CD4-positive, alpha-beta T cell treated with Interleukin-12 subunit alpha and Interleukin-12 subunit beta, for 1 hour (primary cell): ENCODE measurements around the gene BRINP3.

Source experiments
- DNase-seq: peaks from one replicate; pipeline ENCODE4 v3.0.0-alpha.2; 2020

The BRINP3 gene

GRCh38 chr1:190444464-190444863, 33.2 kb downstream of the BRINP3 start:
- DNase-seq = no peak

DNA sequence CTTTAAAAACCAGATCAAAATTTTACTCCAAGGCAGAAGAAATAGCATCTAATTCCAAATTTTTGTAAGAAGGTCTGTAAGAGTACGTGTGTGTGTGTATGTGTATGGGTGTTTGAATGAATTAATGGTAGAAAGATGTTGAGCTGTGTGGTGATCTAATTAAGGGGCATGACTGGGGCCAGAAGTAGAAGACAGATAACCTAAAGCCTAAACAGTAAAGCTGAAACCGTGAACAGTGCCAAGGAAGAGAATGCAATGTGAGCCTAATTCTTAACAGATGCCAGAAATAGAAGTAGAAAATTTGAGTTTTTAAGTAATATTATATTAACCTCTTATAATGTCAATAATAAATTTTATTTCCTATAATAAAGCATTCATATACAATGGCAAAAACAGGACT, 38.2 kb downstream of the BRINP3 start:
- no peak for DNase-seq

- no peak for DNase-seq
Observed at GRCh38 chr1:190436615-190437014, 41.0 kb downstream of the BRINP3 start.

DNA sequence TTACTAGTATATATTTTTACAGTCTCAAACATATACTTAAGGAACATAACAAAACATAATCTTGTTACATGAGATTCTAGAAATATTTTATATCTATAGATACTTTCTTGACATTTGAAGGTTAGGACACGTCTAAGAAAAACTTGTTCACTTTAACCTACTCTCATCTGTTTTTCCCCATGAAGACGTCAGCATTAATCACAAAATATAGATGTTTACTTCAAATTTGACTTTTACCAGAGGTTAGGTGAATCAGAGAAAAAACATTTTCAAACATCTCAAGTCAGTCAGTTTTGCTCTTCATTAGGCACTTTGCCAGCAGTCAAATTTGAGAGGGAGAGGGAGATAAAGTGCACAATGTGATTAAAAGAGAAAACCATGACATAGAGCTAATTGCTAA, 47.7 kb downstream of the BRINP3 start:
- no peak for DNase-seq

GRCh38 chr1:190429141-190429540, 48.5 kb downstream of the BRINP3 start:
- no peak for DNase-seq

GRCh38 chr1:190416239-190416638, 61.4 kb downstream of the BRINP3 start:
- no peak for DNase-seq

- no peak for DNase-seq
Observed at GRCh38 chr1:190413142-190413541, 64.5 kb downstream of the BRINP3 start.

DNA sequence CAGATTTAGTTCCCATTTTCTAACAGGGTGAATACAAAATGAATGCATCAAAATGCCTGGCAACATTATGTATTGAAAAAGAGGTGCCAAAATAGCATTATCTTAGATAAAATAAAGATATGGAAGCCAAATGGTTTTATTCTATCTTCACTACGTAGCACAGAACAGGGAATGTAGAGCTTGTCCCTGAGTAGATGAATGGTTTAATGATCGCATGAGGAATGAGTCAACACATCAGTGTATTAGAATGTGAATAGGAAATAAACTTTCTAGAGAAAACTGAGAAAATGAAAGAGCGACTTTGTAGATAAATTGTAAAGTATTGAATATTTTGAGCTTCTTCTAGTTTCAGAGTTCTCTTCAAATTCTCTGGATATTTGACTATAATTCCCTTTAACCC, 74.3 kb downstream of the BRINP3 start:
- DNase-seq = no peak

DNA sequence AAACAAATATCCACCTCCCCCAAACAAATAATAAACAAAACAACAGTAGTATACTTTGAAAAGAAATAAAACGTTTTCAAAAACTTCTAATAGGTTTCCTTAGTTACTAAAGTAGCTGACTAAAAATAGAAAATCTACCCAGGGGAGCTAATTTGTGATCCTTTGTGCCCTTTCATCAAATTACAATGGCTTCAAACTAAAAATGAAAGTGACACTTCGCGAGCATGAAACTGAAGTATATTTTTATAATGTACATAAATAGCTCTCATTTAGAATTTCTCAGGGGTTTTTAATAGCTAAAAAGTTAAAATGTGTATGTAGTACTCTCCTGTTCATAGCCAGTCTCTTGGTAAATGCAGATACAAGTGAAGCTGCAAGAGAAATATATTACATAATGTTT, 78.4 kb downstream of the BRINP3 start:
- DNase-seq = no peak

DNA sequence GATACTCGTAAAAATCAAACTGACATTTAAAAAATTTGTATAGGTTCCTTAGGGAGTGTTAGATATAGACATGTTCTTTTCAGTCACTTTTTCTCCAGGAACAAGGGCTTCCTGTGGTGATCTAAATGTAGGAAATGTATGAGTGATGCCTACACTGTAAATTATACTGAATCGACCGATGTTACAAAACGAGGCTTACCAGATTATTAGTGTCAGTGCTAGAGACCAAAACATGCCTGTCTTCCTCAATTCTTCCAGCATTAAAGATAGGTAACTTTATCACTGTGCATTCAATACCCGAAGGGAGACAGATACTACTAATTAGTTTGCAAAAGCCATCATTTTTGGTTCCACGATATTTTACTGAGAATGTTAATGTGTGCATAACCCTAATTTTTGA, 86.1 kb downstream of the BRINP3 start:
- no peak for DNase-seq

DNA sequence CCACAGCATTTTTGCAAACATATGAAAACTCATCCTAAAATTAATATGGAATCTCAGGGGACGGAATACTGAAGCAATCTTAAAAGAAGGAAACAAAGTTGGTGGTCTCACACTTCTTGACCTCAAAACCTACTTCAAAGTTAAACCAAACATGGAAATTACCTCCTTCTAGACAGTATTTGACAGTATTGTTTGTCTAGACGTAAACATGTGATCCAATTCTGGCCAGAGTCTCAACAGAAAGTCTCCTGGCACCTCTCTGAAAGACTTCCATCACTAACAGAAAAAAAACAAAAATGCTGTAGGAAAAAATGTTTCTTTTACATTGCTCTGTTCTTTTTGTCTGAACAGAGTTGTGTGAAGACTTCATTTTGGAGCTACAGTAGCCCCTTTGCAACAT, 99.7 kb downstream of the BRINP3 start:
- no peak for DNase-seq

- no peak for DNase-seq
Observed at GRCh38 chr1:190377294-190377693, 100.4 kb downstream of the BRINP3 start.

GRCh38 chr1:190376044-190376443, 101.6 kb downstream of the BRINP3 start:
- no peak for DNase-seq

DNA sequence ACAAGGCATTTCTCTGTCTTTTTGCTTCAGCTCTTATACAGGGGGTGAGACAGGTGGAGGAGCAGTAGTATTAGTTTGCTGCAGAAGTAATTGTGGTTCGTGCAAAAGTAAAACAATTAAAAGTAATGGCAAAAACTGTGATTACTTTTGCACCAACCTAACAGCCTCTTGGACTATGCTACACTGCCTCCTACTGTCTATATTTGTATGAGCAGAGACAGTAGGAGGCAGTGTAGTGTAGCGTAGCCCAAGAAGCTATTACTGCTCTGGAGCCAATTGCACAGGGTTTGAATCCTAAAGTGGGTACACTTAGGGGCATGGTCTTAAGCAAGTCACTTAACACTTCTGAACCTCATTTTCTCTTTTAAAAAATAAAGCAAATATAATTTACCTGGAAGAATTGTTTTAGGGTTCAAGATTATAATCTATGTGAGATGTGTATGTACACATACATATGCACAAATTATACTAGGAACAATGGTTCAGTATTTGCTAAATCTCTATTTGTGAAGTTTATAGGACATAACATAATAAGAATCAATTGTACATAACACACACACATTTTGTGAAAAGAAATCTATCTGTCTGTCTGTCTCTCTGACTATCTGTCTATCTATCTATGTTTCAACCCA, 103.8 kb downstream of the BRINP3 start:
- no peak for DNase-seq

- DNase-seq = no peak
Observed at GRCh38 chr1:190367200-190367599, 110.5 kb downstream of the BRINP3 start.

DNA sequence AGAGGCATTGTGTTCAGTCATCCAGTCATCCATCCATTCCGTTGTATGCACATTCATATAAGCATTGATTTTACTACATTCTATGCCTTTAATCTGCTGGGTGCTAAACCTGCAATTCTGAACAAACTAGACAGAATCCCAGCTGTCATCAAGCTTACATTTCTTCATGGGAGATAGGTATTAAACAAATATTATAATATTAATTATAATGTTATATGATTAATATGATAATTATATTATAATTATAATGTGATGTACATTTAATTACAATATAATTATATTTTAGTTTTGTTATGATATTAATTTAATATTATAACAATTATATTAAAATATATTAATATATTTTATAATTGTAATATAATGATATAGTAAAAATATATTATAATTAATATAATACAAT, 112.4 kb downstream of the BRINP3 start:
- DNase-seq = no peak

DNA sequence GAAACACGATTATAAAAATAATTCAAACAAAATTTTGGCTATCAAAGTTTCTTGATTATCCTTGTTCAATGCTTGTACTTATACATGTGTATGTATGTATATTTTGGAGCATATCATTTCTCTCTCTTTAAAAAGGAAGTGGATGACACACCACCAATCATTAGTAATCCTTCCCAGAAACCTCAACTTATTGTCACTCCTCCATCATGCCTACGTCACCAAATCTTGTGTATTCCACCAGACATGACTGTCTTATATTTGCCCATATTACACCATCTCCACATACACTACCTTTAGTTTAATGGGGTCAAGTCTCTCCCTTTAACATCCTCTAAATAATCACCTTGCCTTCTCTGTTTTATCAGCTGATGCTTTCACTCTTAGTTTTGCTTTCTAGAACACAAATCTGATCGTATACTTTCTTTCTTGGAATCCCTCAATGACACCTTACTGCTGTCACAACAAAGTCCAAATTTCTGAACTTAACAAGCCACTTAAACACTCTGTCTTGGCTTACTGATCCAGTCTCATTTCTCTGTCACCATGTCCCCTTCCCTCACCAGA, 124.0 kb downstream of the BRINP3 start:
- no peak for DNase-seq

DNA sequence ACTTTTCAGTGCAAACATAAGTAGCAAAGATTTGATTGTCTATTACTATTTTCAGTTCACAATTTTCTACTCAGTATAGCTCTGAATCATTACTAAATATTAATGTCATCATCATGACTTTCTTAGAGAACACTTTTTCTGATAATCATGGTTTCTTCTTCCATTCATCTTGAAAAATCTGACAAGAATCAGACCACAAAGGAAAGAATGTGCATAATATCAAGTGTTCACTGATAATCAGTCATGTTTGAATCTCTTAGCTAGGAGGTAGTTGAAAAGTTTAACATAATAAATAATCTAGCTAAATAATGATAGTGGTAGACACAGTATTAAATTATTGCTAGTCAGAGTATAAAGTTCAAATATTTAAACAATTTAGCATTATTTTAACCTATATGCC, 133.2 kb downstream of the BRINP3 start:
- no peak for DNase-seq

DNA sequence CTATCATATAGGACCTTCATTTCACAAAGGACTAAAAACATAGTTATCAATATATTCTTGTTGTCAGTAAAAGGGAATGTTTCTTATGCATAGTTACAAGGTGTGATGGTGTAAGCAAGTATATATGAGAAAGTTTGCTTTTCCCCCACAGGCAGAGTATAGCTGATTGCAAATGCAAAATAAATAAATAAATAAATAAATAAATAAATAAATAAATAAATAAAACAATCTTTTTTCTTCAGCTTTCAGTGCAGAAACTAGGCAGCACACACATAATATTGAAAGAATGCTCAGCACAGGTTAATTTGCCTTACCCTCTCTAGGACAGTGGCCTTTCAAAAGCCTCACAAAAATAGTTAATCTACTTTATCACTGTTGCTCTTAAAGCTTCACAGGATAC, 138.8 kb downstream of the BRINP3 start:
- DNase-seq = no peak

- no peak for DNase-seq
Observed at GRCh38 chr1:190328871-190329270, 148.8 kb downstream of the BRINP3 start.

- DNase-seq = no peak
Observed at GRCh38 chr1:190328361-190328760, 149.3 kb downstream of the BRINP3 start.

- DNase-seq = no peak
Observed at GRCh38 chr1:190327271-190327670, 150.4 kb downstream of the BRINP3 start.

GRCh38 chr1:190323530-190323929, 154.1 kb downstream of the BRINP3 start:
- DNase-seq = no peak

GRCh38 chr1:190322274-190322673, 155.4 kb downstream of the BRINP3 start:
- no peak for DNase-seq

DNA sequence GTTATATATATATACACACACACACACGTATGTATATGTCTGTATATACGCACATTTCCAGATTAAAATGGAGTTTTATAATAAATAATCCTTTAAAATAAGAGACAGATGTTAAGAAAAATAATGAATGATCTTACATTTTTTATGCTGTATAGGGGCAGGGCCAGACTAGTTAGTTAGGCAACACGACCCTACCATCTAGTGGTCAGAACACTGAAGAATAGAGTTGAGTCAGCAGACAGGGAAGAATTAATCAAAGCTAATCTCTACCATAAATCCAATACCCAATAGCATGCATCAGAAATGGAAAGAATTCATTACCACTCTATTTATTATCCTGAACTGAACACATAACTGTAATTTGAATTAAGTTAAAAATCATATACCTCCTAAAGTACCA, 156.7 kb downstream of the BRINP3 start:
- no peak for DNase-seq
